Measurements from ENCODE around the gene NOP10.

The NOP10 gene

DNA sequence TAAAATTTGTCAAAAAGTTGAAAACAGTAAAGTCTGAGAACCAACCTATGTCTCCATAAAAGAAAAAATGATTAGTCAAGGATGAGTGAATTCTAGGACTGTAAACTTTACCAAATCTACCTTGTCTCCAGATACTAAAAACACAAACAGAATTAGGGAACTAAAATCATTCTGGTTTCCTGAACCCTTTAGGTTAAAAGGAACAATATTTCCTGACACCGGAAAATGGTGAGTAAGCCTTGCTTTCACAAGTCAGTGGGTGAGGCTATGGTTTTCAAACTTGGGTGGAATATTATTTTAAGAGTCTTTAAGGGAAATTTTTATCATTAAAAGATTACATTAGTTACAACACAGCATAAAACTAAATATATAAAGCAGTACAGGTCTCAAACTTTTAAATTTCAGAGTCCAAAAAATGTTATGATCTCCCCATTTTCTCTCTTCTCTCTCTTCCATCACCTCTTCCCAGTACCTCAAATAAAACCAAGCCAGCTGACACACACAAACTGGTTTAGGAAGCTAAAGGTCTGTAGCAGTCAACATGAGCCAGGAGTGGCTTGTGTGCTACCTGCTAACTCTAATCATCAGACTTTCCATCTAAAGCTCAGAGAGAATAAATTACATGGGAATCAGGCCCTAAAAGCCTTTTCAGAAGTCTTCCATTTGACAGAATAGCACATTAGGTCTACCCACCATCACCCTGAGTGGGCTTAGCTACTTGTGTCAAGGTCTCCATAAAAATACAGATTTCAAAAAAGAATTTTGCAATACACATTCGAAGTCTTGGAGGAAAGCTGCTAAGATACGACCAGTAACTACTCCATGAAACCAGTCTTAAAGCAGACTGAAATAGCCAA is 7.5 kb downstream of the NOP10 start:
- 0 out of 2 replicates have a peak, but pooled peaks cover 3% of the 10 kb centered on the region for H3F3A ChIP-seq (ENCODE audit: insufficient read depth, low read length)
- no peaks in the 10 kb centered on the region for H3K9me3 ChIP-seq (ENCODE audit: low read length)
- H3K4me1 ChIP-seq (ENCODE audit: insufficient read depth, low read length, severe bottlenecking): peaks cover 31% of the 10 kb centered on the region
- H3K36me3 ChIP-seq (ENCODE audit: insufficient read depth, low read length): 0 out of 2 replicates have a peak, but pooled peaks cover 7% of the 10 kb centered on the region
- no peak overlapping the region for H3K4me3 ChIP-seq (ENCODE audit: low read depth, low read length, poor library complexity, severe bottlenecking)
- H4K20me1 ChIP-seq (ENCODE audit: insufficient read depth, low read length): no peaks in the 10 kb centered on the region
- no peak for TF ChIP-seq CTCF (IDR thresholded peaks at IDR 0.05; ENCODE audit: low read length)
- no peak for TF ChIP-seq EZH2 (IDR thresholded peaks at IDR 0.05; ENCODE audit: borderline replicate concordance, low read length)
- no peaks in the 10 kb centered on the region for H3K79me2 ChIP-seq (ENCODE audit: insufficient read depth, low read length)
- H3K9me2 ChIP-seq (ENCODE audit: low read depth, low read length): no peaks in the 10 kb centered on the region
- H2AFZ ChIP-seq (ENCODE audit: low read length): no peak overlapping the region
- H3K27ac ChIP-seq (ENCODE audit: low read depth, low read length, poor library complexity, severe bottlenecking): no peak overlapping the region
- H3K4me2 ChIP-seq (ENCODE audit: low read length): no peak overlapping the region
- H3K27me3 ChIP-seq (ENCODE audit: insufficient read depth, low read length): no peaks in the 10 kb centered on the region
- H3K9ac ChIP-seq (ENCODE audit: low read length): no peak overlapping the region

DNA sequence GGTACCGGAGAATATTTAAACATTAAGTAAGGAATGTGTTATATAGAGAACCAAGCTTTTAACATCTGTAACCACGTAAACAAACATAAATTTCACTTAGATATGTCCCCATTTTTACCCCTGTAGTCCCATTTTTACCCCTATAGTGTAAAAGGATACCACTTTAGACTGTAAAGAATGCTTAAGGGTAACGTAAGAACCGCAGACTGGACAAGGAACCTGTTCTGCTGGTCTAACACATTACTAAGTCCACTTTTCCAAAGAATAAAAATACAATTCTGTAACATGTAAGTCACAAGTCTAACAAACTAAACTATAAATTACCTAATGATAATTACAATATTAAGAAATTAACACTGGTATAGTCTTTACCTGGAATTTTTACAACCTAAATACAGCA is 8.3 kb downstream of the NOP10 start:
- Histone ChIP-seq H3K9ac (ENCODE audit: low read length) (no peak overlapping the region), H3K27ac (ENCODE audit: low read depth, low read length, poor library complexity, severe bottlenecking) (no peak overlapping the region), H4K20me1 (ENCODE audit: insufficient read depth, low read length) (no peaks in the 10 kb centered on the region), H3K27me3 (ENCODE audit: insufficient read depth, low read length) (no peaks in the 10 kb centered on the region), H3K79me2 (ENCODE audit: insufficient read depth, low read length) (no peaks in the 10 kb centered on the region), H3F3A (ENCODE audit: insufficient read depth, low read length) (0 out of 2 replicates have a peak, but pooled peaks cover 3% of the 10 kb centered on the region), H3K9me2 (ENCODE audit: low read depth, low read length) (no peaks in the 10 kb centered on the region), H3K4me1 (ENCODE audit: insufficient read depth, low read length, severe bottlenecking) (peaks cover 31% of the 10 kb centered on the region), H3K4me2 (ENCODE audit: low read length) (no peak overlapping the region), H3K4me3 (ENCODE audit: low read depth, low read length, poor library complexity, severe bottlenecking) (no peak overlapping the region), H3K36me3 (ENCODE audit: insufficient read depth, low read length) (no peaks in the 10 kb centered on the region), H2AFZ (ENCODE audit: low read length) (no peak overlapping the region), H3K9me3 (ENCODE audit: low read length) (no peaks in the 10 kb centered on the region)
- no peak for TF ChIP-seq EZH2 (IDR thresholded peaks at IDR 0.05; ENCODE audit: borderline replicate concordance, low read length)
- no peak for TF ChIP-seq CTCF (IDR thresholded peaks at IDR 0.05; ENCODE audit: low read length)

DNA sequence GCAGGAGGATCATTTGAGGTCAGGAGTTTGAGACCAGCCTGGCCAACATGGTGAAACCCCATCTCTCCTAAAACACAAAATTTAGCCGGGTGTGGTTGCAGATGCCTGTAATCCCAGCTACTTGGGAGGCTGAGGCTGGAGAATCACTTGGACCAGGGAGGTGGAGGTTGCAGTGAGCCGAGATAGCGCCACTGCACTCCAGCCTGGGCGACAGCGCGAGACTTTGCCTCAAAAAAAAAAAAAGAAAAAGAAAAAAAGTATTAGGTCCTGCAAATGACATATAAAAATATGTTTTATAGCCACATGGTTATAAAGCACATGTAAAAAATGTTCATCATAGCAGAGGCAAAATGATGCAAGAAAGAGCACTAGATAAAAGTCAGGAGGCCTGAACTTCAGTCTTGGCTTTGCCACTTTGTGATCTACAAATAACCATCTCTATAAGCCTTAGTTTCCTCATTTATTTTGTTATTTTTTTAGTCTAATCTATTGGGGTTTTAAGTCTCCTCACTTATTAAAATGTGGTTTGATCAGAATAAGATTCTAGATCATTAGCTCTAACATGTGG is 10.3 kb downstream of the NOP10 start:
- no peaks in the 10 kb centered on the region for H3K9me2 ChIP-seq (ENCODE audit: low read depth, low read length)
- H3K27me3 ChIP-seq (ENCODE audit: insufficient read depth, low read length): no peaks in the 10 kb centered on the region
- no peaks in the 10 kb centered on the region for H3K9me3 ChIP-seq (ENCODE audit: low read length)
- H3K79me2 ChIP-seq (ENCODE audit: insufficient read depth, low read length): no peaks in the 10 kb centered on the region
- no peaks in the 10 kb centered on the region for H3F3A ChIP-seq (ENCODE audit: insufficient read depth, low read length)
- H3K4me3 ChIP-seq (ENCODE audit: low read depth, low read length, poor library complexity, severe bottlenecking): no peak overlapping the region
- no peak overlapping the region for H3K4me2 ChIP-seq (ENCODE audit: low read length)
- H3K27ac ChIP-seq (ENCODE audit: low read depth, low read length, poor library complexity, severe bottlenecking): no peak overlapping the region
- no peaks in the 10 kb centered on the region for H3K36me3 ChIP-seq (ENCODE audit: insufficient read depth, low read length)
- TF ChIP-seq CTCF (IDR thresholded peaks at IDR 0.05; ENCODE audit: low read length) (no peak), EZH2 (IDR thresholded peaks at IDR 0.05; ENCODE audit: borderline replicate concordance, low read length) (no peak)
- H3K4me1 ChIP-seq (ENCODE audit: insufficient read depth, low read length, severe bottlenecking): peaks cover 25% of the 10 kb centered on the region
- no peaks in the 10 kb centered on the region for H4K20me1 ChIP-seq (ENCODE audit: insufficient read depth, low read length)
- no peak overlapping the region for H3K9ac ChIP-seq (ENCODE audit: low read length)
- no peak overlapping the region for H2AFZ ChIP-seq (ENCODE audit: low read length)
